Spleen (tissue), 7 donors: ENCODE data around the gene IFI27L2.

ENCODE experiments used
- POLR2A ChIP-seq, 3 donors: fragments of 450-650 bp; IDR thresholded peaks; one replicate each; pipeline ENCODE4 v1.5.1; 2017; ENCODE audit warnings: antibody characterized with exemption in 3 of 3, mild to moderate bottlenecking in 1 of 3
- TF ChIP-seq, protein P1 (sequence below), 11 experiments: fragments of 200-600 bp in 7 of 11; fragments of 450-650 bp in 4 of 11; sonication (generic) in 4 of 11; IDR thresholded peaks in 8 of 11; conservative IDR thresholded peaks in 3 of 11; 1 replicate in 7 of 11; 2 replicates in 4 of 11; pipeline versions ENCODE4 v1.4.0 to v1.8.0; 2016 to 2021; ENCODE audit warnings: antibody characterized with exemption in 11 of 11, inconsistent platforms in 4 of 11, mild to moderate bottlenecking in 1 of 11
- donor health status: DM: no; HTN: no; CAD: no; lungs with moderate emphysema.
- donor health status: DM: no; HTN: no; CAD: no.
- donor health status: DM: no; HTN: no; CAD: no.

DNA sequence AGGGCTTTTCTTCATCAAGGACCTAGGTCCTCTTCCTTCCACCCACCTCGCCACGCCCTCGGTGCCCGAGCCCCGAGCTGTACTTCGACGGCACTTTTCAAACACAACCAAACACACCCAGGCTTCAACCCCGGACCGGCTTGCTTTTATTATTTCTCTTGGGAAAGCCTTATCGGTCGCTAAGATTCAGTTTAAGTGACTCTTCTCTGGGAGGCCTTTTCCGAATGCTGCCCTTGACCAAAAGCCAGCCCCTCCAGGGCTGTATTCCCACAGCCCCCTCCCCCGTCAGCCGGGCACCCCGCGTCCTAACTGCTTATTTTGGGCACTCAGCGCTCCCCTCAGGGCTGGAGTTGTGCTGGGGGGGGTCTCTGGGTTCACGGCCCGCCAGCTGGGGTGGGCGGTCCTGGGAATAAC is 44.1 kb upstream of the IFI27L2 start:
- TF ChIP-seq, protein P1, sequence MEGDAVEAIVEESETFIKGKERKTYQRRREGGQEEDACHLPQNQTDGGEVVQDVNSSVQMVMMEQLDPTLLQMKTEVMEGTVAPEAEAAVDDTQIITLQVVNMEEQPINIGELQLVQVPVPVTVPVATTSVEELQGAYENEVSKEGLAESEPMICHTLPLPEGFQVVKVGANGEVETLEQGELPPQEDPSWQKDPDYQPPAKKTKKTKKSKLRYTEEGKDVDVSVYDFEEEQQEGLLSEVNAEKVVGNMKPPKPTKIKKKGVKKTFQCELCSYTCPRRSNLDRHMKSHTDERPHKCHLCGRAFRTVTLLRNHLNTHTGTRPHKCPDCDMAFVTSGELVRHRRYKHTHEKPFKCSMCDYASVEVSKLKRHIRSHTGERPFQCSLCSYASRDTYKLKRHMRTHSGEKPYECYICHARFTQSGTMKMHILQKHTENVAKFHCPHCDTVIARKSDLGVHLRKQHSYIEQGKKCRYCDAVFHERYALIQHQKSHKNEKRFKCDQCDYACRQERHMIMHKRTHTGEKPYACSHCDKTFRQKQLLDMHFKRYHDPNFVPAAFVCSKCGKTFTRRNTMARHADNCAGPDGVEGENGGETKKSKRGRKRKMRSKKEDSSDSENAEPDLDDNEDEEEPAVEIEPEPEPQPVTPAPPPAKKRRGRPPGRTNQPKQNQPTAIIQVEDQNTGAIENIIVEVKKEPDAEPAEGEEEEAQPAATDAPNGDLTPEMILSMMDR (IDR thresholded peaks at IDR 0.05 in 8 of 11, conservative IDR thresholded peaks at IDR 0.05 in 3 of 11), result no peak
- no peak for TF ChIP-seq POLR2A (IDR thresholded peaks at IDR 0.05)
